Measurements from ENCODE around the gene PCDH1. TPM values are rescaled to one million over a fixed set of nuclear protein-coding genes. Genes with fewer than 3 reads are reported as not detected.

PCDH1 gene
- total and polyA plus RNA-seq, 12 donors = 3.7 to 16.8 (median 7.7) TPM

DNA sequence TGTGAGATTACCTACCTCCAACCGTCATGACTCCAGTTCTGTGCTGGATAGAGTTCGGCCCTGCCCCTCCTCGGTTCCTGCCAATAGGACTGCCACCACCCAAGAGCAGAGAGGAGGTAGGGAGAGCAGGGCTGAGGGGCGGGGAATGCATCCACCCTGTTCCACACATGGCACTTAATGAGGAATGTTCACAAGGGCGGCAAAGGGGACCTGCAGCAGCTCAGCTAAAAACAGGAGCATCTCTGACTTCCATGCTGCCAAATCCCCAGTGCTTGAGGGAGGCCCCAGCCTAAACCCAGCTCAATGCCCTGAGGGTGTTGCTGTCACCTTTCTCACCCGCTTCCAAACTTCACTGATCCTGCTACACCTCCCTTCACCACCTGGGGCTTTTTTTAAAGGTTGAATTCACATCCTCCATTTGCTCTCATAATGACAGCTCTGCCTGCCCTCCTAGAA lies 37.7 kb upstream of the PCDH1 start:
- TF ChIP-seq, protein P1, sequence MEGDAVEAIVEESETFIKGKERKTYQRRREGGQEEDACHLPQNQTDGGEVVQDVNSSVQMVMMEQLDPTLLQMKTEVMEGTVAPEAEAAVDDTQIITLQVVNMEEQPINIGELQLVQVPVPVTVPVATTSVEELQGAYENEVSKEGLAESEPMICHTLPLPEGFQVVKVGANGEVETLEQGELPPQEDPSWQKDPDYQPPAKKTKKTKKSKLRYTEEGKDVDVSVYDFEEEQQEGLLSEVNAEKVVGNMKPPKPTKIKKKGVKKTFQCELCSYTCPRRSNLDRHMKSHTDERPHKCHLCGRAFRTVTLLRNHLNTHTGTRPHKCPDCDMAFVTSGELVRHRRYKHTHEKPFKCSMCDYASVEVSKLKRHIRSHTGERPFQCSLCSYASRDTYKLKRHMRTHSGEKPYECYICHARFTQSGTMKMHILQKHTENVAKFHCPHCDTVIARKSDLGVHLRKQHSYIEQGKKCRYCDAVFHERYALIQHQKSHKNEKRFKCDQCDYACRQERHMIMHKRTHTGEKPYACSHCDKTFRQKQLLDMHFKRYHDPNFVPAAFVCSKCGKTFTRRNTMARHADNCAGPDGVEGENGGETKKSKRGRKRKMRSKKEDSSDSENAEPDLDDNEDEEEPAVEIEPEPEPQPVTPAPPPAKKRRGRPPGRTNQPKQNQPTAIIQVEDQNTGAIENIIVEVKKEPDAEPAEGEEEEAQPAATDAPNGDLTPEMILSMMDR (IDR thresholded peaks at IDR 0.05) = no peak
- TF ChIP-seq POLR2A (IDR thresholded peaks at IDR 0.05) = no peak
- intact Hi-C loops (cut with DNase I) = no loop called here
- Histone ChIP-seq H3K9me3 (replicated peaks in 1 of 3) (no peaks in the 10 kb centered on the region), H3K4me1 (replicated peaks in 1 of 2) (peaks cover 4 to 16% of the 10 kb centered on the region in 2 donors), H3K27me3 (no peaks in the 10 kb centered on the region), H3K27ac (no peak overlapping the region), H3K36me3 (replicated peaks in 1 of 2) (no peaks in the 10 kb centered on the region), H3K4me3 (no peak overlapping the region)
- 87 to 93% (median 91%) methylated on average over 6 of the region's 6 CpGs for WGBS, 4 donors
- no peak for DNase-seq

DNA sequence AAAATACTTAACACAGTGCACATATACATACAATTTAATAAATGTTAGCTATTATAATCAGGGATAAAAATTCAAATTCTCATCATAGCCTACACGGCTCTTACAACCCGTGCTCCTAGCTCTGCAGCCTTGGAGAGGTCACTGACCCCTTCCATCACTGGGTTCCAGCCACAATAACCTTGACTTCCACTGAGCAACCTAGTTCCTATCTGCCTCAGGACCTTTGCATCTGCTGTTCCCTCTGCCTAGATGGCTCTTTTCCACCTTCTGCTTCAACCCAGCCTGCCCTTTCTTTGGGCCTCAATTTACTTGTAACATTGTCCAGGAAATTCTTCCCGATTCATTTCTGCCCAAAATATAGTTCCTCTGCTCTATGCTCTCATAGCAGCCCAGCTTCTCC lies 36.6 kb upstream of the PCDH1 start:
- TF ChIP-seq, protein P1 (IDR thresholded peaks at IDR 0.05) = no peak
- TF ChIP-seq POLR2A (IDR thresholded peaks at IDR 0.05) = no peak
- no peak overlapping the region for H3K27ac ChIP-seq
- 62 to 76% (median 70%) methylated on average over 3 of the region's 3 CpGs for WGBS, 4 donors
- intact Hi-C loops (cut with DNase I) = no loop called here
- H3K9me3 ChIP-seq (replicated peaks in 1 of 3) = no peaks in the 10 kb centered on the region
- DNase-seq = no peak
- peaks cover 4 to 16% of the 10 kb centered on the region in 2 donors for H3K4me1 ChIP-seq (replicated peaks in 1 of 2)
- no peaks in the 10 kb centered on the region for H3K27me3 ChIP-seq
- no peaks in the 10 kb centered on the region for H3K36me3 ChIP-seq (replicated peaks in 1 of 2)
- H3K4me3 ChIP-seq = no peak overlapping the region

DNA sequence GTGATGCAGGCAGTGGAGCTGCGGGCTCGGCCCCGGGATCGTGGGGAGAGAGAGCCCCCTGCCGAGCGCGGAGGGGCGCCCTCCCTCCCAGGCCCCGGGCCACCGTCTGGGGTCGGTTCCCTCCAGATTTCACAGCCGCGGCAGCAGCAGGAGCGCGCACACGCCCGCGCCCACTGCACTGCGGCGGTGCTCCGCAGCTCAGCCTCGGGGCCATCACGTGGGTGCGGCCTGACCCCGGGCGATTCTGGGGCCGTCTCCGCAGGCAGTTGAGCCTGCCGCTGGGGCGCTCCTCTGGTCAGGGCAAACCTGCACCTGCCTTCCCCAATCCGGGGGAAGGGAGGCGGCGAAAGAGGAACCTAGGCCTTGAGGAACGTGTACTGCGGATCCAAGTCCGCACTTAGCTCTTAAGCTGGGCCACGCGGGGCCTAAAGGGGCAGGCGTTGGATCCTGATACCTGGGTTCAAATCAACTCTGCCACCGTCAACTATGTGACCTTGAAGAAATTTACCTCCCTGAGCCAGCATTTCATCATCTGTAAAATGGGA lies 36.1 kb upstream of the PCDH1 start:
- DNase-seq = peak; percentile 47 to 74 (median 59)
- Histone ChIP-seq H3K27me3 (no peaks in the 10 kb centered on the region), H3K4me3 (peak overlapping the region in 1 of 4 donors; percentile 39), H3K4me1 (replicated peaks in 1 of 2) (peaks cover 4 to 16% of the 10 kb centered on the region in 2 donors), H3K36me3 (replicated peaks in 1 of 2) (no peaks in the 10 kb centered on the region), H3K27ac (no peak overlapping the region), H3K9me3 (replicated peaks in 1 of 3) (no peaks in the 10 kb centered on the region)
- WGBS, 4 donors = 7 to 42% (median 17%) methylated on average over 10 to 40 of the region's 40 CpGs
- peak in 1 of 2 donors; percentile 23 for TF ChIP-seq POLR2A (IDR thresholded peaks at IDR 0.05)
- TF ChIP-seq, protein P1 (IDR thresholded peaks at IDR 0.05) = peak in 4 of 6 experiments; percentile 12 to 31 (median 28)
- intact Hi-C loops (cut with DNase I) = no loop called here

DNA sequence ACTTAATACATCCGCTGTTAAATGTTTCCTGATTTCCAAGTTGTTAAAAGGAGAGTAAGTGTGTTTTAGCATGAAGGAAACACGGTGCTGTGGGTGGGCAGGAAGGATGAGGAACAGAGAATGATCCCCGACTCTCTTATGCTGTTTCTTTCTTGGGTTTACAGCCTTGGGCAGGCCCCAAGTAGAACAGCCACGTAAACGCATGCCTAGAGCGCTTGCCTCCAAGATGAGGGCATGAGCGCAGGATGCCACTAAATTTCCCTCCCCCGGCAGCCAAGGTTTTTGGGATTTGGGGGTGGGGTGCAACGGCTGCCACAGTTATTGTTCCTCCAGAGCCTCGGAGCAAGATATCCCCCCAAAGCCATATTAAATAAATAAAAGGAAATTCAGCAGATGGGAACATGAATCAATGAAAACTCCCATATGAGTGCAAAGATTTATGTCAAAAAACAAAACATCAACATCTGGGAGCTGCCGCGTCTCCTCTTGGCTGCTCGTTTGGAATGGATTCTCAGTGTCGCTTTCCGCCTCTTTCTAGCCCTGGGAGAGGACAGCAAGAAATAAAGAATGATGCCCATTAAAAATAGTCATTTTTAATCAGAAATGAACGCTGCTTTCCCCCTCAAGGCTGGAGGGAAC lies 35.5 kb upstream of the PCDH1 start:
- Histone ChIP-seq H3K36me3 (replicated peaks in 1 of 2) (no peaks in the 10 kb centered on the region), H3K4me3 (peak overlapping the region in 1 of 4 donors; percentile 39), H3K27ac (no peak overlapping the region), H3K27me3 (no peaks in the 10 kb centered on the region), H3K9me3 (replicated peaks in 1 of 3) (no peaks in the 10 kb centered on the region), H3K4me1 (replicated peaks in 1 of 2) (peaks cover 4 to 11% of the 10 kb centered on the region in 2 donors)
- no peak for TF ChIP-seq POLR2A (IDR thresholded peaks at IDR 0.05)
- TF ChIP-seq, protein P1 (IDR thresholded peaks at IDR 0.05) = no peak
- DNase-seq = no peak
- intact Hi-C loops (cut with DNase I) = no loop called here
- WGBS, 4 donors = 28 to 35% (median 31%) methylated on average over 16 of the region's 16 CpGs
